ENCODE results near the gene CD207.

Gene CD207

DNA sequence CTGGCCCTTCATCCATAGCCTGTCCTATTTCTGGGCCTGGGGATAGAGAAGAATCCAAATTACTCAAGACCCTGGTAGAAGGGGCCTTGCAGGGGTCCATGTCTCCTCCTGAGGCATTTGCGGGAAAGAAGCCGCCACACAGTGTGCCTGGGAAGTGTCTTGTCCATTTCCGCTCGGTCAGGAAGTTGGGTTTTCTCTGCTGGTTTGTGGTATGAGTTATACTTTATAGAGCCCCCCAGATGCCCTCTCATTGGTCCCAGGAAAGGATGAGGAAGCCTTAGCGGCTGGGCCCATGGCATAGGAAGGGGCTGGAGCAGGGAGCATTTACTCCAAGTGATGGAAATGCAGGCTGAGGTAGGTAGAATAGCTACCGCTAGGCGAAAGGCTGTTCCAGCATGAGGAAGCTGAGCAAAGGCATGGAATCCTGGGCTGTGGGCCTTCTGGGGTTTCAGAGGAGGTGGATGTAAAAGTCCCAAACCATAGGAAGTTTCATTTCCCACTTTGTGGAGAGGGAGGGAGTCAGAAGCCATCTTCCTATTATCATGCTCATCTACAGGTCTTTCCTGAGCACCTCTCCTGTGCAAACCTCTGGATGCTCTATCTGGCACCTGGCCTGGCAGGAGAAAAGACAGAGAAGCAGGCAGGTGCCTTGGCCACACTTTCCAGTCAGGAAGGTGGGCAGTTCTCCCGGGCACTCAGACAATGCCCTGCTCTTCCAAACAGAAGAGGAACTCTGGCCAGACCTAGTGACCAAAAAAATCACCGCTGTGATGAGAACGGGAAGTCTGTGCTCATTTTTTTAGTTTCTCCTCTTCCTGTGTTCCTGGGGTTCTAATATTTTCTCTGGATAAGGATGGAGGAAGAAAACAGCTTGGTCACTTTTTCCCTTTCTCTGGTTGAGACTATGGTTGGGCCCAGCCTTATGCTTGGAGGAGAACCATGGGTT lies 2.6 kb upstream of the CD207 start:
- Mint-ChIP-seq H3K9me3 (no peaks in the 10 kb centered on the region), H3K27ac (no peak overlapping the region), H3K4me3 (no peak overlapping the region), H3K4me1 (ENCODE audit: low read depth) (no peaks in the 10 kb centered on the region), H3K27me3 (peaks cover 12% of the 10 kb centered on the region), H3K36me3 (ENCODE audit: low read depth) (no peaks in the 10 kb centered on the region)
- DNase-seq: no peak

DNA sequence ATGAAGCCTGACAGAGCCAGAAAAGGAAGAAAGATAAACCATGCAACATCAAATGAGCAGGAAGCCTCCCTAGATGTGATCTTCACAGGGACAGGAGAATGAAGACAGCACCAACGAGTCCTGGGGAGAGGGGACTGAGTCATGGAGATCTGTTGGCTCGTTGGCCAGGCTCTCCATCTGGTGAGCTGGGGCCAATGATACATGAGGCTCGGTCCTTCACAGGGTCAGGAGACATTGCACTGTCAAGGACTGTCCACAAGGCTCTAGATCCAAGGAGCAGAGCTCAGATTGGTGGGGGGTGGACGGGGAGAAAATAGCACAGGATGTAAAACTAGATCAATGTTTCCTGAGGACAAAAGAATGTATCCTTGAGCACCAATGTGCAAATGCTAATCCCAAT lies 735 bp downstream of the CD207 start:
- Mint-ChIP-seq H3K36me3 (ENCODE audit: low read depth) (no peaks in the 10 kb centered on the region), H3K27me3 (peaks cover 9% of the 10 kb centered on the region), H3K4me1 (ENCODE audit: low read depth) (no peaks in the 10 kb centered on the region), H3K4me3 (no peak overlapping the region), H3K9me3 (no peaks in the 10 kb centered on the region), H3K27ac (no peak overlapping the region)
- DNase-seq: no peak

- DNase-seq: no peak
- Mint-ChIP-seq H3K4me1 (ENCODE audit: low read depth) (no peaks in the 10 kb centered on the region), H3K27me3 (peaks cover 9% of the 10 kb centered on the region), H3K36me3 (ENCODE audit: low read depth) (no peaks in the 10 kb centered on the region), H3K9me3 (no peaks in the 10 kb centered on the region), H3K4me3 (no peak overlapping the region), H3K27ac (no peak overlapping the region)
Measured at GRCh38 chr2:70834106-70834505, 1.5 kb downstream of the CD207 start.

- H3K36me3 Mint-ChIP-seq (ENCODE audit: low read depth): no peaks in the 10 kb centered on the region
- H3K4me3 Mint-ChIP-seq: no peak overlapping the region
- no peaks in the 10 kb centered on the region for H3K9me3 Mint-ChIP-seq
- H3K4me1 Mint-ChIP-seq (ENCODE audit: low read depth): peaks cover 3% of the 10 kb centered on the region
- no peak for DNase-seq
- peaks cover 9% of the 10 kb centered on the region for H3K27me3 Mint-ChIP-seq
- no peak overlapping the region for H3K27ac Mint-ChIP-seq
Measured at GRCh38 chr2:70833246-70833645, 2.4 kb downstream of the CD207 start.

GRCh38 chr2:70832386-70832785 lies 3.2 kb downstream of the CD207 start:
- H3K4me1 Mint-ChIP-seq (ENCODE audit: low read depth): peaks cover 11% of the 10 kb centered on the region
- no peaks in the 10 kb centered on the region for H3K36me3 Mint-ChIP-seq (ENCODE audit: low read depth)
- H3K4me3 Mint-ChIP-seq: no peak overlapping the region
- no peak for DNase-seq
- H3K27ac Mint-ChIP-seq: no peak overlapping the region
- H3K27me3 Mint-ChIP-seq: peaks cover 9% of the 10 kb centered on the region
- no peaks in the 10 kb centered on the region for H3K9me3 Mint-ChIP-seq

GRCh38 chr2:70831861-70832260 lies 3.8 kb downstream of the CD207 start:
- H3K4me1 Mint-ChIP-seq (ENCODE audit: low read depth): peaks cover 16% of the 10 kb centered on the region
- no peak overlapping the region for H3K4me3 Mint-ChIP-seq
- no peak overlapping the region for H3K27ac Mint-ChIP-seq
- no peak for DNase-seq
- no peaks in the 10 kb centered on the region for H3K9me3 Mint-ChIP-seq
- H3K36me3 Mint-ChIP-seq (ENCODE audit: low read depth): no peaks in the 10 kb centered on the region
- peaks cover 9% of the 10 kb centered on the region for H3K27me3 Mint-ChIP-seq

DNA sequence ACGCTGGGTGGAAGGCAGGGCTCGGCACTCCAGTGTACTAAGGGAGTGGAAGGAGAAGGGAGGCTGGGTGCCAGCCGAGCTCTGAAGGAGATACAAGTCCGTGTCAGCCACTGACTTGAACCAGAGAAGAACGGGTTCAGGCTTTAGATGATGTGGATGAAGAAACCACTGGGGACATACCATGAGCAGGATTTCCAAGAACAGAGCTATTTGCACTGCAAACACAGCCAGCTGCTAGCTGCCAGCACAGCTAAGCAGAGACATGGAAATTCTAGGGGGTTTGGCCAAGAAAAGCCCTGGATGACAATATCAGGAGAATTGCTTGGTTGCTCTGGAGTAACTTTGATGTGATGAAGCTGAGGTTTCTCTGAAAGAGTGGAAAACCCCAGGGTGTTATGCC lies 5.2 kb downstream of the CD207 start:
- H3K27ac Mint-ChIP-seq: no peak overlapping the region
- no peak for DNase-seq
- peaks cover 8% of the 10 kb centered on the region for H3K27me3 Mint-ChIP-seq
- H3K36me3 Mint-ChIP-seq (ENCODE audit: low read depth): no peaks in the 10 kb centered on the region
- H3K9me3 Mint-ChIP-seq: no peaks in the 10 kb centered on the region
- no peak overlapping the region for H3K4me3 Mint-ChIP-seq
- peaks cover 22% of the 10 kb centered on the region for H3K4me1 Mint-ChIP-seq (ENCODE audit: low read depth)

DNA sequence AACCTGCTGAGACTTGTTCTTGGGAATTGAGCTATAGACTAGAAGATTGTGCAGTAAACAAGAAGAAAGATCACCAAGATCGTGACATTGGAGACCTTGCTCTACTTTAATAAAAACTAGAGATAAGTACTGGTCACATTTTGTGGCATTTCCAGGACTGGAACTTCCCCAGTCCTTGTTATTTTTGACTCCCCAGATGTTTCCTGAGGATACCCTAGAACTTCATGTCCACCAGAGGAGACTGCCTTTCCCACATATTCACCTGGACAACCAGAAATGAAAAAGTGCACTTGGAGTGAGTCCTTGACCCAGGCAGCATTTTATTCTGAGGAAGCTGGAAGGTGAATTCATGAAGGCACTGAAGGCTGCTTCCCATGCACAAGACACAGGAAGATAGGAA lies 5.7 kb downstream of the CD207 start:
- Mint-ChIP-seq H3K4me1 (ENCODE audit: low read depth) (peaks cover 22% of the 10 kb centered on the region), H3K4me3 (no peak overlapping the region), H3K9me3 (no peaks in the 10 kb centered on the region), H3K27me3 (peaks cover 3% of the 10 kb centered on the region), H3K36me3 (ENCODE audit: low read depth) (no peaks in the 10 kb centered on the region), H3K27ac (no peak overlapping the region)
- no peak for DNase-seq

DNA sequence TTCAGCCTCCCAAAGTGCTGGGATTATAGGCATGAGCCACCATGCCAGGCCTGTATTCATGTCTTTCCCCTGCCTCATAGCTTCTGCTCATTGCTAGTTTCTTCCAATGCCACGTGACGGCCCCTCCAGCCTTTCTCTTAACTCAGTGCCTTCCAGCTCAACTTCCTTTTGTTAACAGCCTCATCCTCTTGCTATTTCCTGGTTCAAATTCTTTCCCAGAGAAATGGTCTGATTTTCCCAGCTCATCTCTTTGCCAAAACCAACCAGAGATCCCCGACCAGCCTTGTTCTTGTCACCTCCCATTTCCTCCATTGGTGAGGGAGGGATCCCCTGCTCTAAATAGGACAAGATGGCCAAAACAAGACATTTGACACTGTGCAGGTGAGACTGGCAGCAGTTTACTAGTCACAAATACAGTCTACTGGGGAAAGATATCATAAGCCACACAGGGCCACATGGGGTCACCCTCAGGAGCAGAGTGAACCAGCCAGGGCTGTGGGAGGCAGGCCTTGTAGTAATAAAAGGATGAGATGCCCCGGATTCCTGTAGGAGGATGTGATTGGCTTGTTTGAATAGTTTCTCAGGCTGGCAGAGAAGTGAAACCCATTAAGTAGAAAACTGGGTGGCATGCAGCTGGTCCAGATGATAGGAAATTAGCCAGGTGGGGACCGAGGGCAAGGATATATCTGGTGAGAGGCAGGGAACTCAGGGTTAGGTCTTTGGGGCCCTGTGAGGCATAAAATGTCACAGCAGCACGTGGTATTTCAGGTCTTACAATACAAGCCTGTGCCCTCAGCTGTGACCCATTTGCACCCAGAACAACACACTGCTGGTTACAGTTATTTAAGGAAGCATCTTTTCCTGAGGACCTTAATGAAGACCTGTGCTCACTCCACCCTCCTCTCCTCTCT lies 6.4 kb downstream of the CD207 start:
- Mint-ChIP-seq H3K9me3 (no peaks in the 10 kb centered on the region), H3K4me1 (ENCODE audit: low read depth) (peaks cover 22% of the 10 kb centered on the region), H3K36me3 (ENCODE audit: low read depth) (no peaks in the 10 kb centered on the region), H3K4me3 (no peak overlapping the region), H3K27ac (no peak overlapping the region), H3K27me3 (no peaks in the 10 kb centered on the region)
- no peak for DNase-seq

DNA sequence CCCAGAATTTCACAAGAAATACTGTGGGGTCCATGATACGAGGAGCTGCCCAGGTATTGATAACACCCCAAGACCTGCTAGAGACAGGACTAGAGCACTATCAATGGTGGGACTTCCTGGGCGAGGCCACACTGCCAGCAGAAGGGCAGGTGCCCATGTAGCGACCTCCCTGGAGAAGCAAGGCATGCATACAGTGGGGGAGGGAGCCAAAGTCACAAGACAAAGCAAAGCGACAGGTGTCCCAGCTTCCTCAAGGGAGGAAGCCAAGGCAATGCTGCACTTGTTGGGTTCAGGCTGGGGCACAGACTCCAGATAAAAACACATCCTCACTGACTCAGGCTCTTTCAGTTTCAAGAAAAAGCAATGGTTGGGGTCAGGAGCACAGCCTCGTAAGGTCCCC lies 7.5 kb downstream of the CD207 start:
- peaks cover 22% of the 10 kb centered on the region for H3K4me1 Mint-ChIP-seq (ENCODE audit: low read depth)
- no peaks in the 10 kb centered on the region for H3K9me3 Mint-ChIP-seq
- H3K4me3 Mint-ChIP-seq: no peak overlapping the region
- no peak for DNase-seq
- no peak overlapping the region for H3K27ac Mint-ChIP-seq
- no peaks in the 10 kb centered on the region for H3K36me3 Mint-ChIP-seq (ENCODE audit: low read depth)
- H3K27me3 Mint-ChIP-seq: no peaks in the 10 kb centered on the region

- Mint-ChIP-seq H3K27me3 (no peaks in the 10 kb centered on the region), H3K27ac (peak overlapping the region; percentile 90), H3K4me3 (peak overlapping the region; percentile 1), H3K9me3 (no peaks in the 10 kb centered on the region), H3K4me1 (ENCODE audit: low read depth) (peaks cover 22% of the 10 kb centered on the region), H3K36me3 (ENCODE audit: low read depth) (no peaks in the 10 kb centered on the region)
- DNase-seq: no peak
Measured at GRCh38 chr2:70827388-70827787, 8.2 kb downstream of the CD207 start.

GRCh38 chr2:70826696-70827350 lies 8.8 kb downstream of the CD207 start:
- Mint-ChIP-seq H3K4me3 (peak overlapping the region; percentile 1), H3K4me1 (ENCODE audit: low read depth) (peaks cover 22% of the 10 kb centered on the region), H3K27me3 (no peaks in the 10 kb centered on the region), H3K9me3 (no peaks in the 10 kb centered on the region), H3K36me3 (ENCODE audit: low read depth) (no peaks in the 10 kb centered on the region), H3K27ac (peak overlapping the region; percentile 90)
- DNase-seq: no peak

- H3K4me1 Mint-ChIP-seq (ENCODE audit: low read depth): peaks cover 25% of the 10 kb centered on the region
- no peak overlapping the region for H3K4me3 Mint-ChIP-seq
- DNase-seq: no peak
- peak overlapping the region; percentile 13 for H3K27ac Mint-ChIP-seq
- no peaks in the 10 kb centered on the region for H3K36me3 Mint-ChIP-seq (ENCODE audit: low read depth)
- H3K9me3 Mint-ChIP-seq: no peaks in the 10 kb centered on the region
- H3K27me3 Mint-ChIP-seq: peaks cover 12% of the 10 kb centered on the region
Measured at GRCh38 chr2:70823249-70823648, 12.4 kb downstream of the CD207 start.

DNA sequence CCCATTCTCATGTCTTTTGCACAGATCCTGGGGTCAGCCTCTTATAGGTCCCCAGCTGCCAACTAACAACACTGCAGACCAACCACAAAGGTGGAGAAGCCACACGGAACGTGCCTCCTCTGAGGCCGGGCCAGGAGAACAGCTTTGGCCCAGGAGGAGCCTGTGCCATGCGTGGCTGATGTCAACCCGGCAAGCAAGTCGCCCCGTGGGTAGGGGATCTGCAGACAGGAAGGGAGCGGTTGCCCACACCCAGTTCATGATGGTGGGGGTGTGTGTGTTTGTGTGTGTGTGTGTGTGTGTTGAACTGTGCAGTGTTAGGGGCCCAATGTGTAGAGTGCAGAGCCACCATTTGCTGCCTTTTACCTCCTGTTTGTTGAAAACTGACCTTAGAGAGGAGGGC lies 12.8 kb downstream of the CD207 start:
- H3K36me3 Mint-ChIP-seq (ENCODE audit: low read depth): no peaks in the 10 kb centered on the region
- H3K27ac Mint-ChIP-seq: peak overlapping the region; percentile 13
- H3K27me3 Mint-ChIP-seq: peaks cover 12% of the 10 kb centered on the region
- no peaks in the 10 kb centered on the region for H3K9me3 Mint-ChIP-seq
- no peak for DNase-seq
- H3K4me1 Mint-ChIP-seq (ENCODE audit: low read depth): peaks cover 23% of the 10 kb centered on the region
- no peak overlapping the region for H3K4me3 Mint-ChIP-seq

Data from activated T-cell treated with anti-CD3 and anti-CD28 coated beads, Interleukin-2, amount 50 U/mL, for 24 hours (primary cell).